ENCODE measurements around the gene NLRP14.

Gene NLRP14, protein sequence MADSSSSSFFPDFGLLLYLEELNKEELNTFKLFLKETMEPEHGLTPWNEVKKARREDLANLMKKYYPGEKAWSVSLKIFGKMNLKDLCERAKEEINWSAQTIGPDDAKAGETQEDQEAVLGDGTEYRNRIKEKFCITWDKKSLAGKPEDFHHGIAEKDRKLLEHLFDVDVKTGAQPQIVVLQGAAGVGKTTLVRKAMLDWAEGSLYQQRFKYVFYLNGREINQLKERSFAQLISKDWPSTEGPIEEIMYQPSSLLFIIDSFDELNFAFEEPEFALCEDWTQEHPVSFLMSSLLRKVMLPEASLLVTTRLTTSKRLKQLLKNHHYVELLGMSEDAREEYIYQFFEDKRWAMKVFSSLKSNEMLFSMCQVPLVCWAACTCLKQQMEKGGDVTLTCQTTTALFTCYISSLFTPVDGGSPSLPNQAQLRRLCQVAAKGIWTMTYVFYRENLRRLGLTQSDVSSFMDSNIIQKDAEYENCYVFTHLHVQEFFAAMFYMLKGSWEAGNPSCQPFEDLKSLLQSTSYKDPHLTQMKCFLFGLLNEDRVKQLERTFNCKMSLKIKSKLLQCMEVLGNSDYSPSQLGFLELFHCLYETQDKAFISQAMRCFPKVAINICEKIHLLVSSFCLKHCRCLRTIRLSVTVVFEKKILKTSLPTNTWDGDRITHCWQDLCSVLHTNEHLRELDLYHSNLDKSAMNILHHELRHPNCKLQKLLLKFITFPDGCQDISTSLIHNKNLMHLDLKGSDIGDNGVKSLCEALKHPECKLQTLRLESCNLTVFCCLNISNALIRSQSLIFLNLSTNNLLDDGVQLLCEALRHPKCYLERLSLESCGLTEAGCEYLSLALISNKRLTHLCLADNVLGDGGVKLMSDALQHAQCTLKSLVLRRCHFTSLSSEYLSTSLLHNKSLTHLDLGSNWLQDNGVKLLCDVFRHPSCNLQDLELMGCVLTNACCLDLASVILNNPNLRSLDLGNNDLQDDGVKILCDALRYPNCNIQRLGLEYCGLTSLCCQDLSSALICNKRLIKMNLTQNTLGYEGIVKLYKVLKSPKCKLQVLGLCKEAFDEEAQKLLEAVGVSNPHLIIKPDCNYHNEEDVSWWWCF

DNA sequence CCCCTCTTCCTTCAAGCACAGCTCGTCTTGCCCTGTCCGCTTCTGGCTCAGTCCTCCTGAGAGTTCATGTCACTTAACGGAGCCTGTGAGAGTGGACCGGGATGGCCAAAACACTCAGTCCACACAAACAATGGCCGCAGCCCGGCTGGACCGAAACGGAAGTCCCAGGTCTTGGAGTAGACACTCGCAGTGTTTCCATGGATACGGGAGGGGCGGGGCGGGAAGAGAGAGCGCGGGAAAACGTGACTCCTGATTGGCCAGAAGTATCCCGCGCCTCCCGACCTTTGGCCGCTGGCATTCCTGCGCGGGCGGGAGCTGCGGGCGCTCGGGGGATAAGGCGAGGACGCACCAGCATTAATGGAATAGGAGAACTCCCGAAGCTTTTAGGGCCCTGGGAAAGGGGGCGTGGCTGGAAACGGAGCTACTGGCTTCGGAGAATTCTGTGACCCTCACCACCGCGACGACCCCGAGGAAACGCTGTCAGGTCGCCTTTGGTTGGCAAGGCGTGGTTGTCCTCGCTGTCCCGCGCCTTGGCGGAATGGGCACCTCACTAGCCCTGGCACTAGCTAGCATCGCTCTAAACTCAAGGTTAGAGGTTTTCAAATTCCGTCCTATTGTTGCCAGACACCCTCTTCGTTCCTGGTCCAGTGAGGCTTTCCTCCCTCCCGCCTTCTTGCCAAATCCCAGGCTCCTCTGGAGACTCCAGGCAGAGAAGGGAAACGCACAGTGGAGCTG lies at the start of gene NLRP14, which contains the start of gene ZNF214:
Gene NLRP14, plus strand, starts transcription at position 297 of the 735 bp plus-strand sequence. CDS start 18,108 bp downstream, outside the sequence.
Gene ZNF214, minus strand, starts transcription at position 164 of the 735 bp plus-strand sequence. CDS start 17,511 bp downstream, outside the sequence.
- Histone ChIP-seq H3K36me3 (ENCODE audit: control insufficient read depth in 2 of 2, insufficient read depth in 2 of 2, low read length in 2 of 2) (no peaks in the 10 kb centered on the region), H3K27ac (ENCODE audit: low read depth in 2 of 2, low read length in 2 of 2) (peak within 1 kb of the TSS; percentile 48 to 56), H3K27me3 (ENCODE audit: control insufficient read depth in 2 of 2, insufficient read depth in 2 of 2, low read length in 2 of 2) (no peaks in the 10 kb centered on the region), H3K4me3 (ENCODE audit: low read length in 2 of 2) (peak within 1 kb of the TSS; percentile 91 to 98), H3K9me3 (ENCODE audit: control insufficient read depth in 2 of 2, low read length in 2 of 2) (no peaks in the 10 kb centered on the region), H3K9ac (ENCODE audit: low read depth in 1 of 2, low read length in 2 of 2) (peak within 1 kb of the TSS; percentile 56 to 67), H3K4me1 (ENCODE audit: control insufficient read depth in 2 of 2, insufficient read depth in 2 of 2, low read length in 2 of 2) (peaks cover 0 to 15% of the 10 kb centered on the region in 2 donors)

DNA sequence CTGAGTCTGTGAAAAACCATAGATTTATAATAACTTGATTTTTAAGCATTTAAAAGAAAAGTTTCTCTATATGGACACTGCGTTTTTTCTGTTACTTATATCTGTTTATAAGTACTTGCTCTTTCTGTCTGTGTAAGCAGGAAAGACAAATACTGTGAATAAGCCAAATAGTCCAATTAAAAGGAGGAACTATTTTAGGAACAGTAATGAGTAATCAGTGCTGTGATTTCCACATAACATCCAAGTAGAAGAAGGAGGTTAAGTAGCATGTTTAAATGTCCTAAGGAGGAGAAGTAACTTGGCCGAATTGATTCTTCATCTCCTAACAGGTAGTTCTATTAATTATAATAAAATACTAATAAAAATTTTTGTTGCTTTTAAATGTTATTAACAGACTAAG lies 40.9 kb upstream of the NLRP14 start:
- Histone ChIP-seq H3K27ac (ENCODE audit: low read depth in 2 of 2, low read length in 2 of 2) (no peak overlapping the region), H3K9ac (ENCODE audit: low read depth in 1 of 2, low read length in 2 of 2) (no peak overlapping the region), H3K4me3 (ENCODE audit: low read length in 2 of 2) (no peak overlapping the region), H3K4me1 (ENCODE audit: control insufficient read depth in 2 of 2, insufficient read depth in 2 of 2, low read length in 2 of 2) (no peaks in the 10 kb centered on the region), H3K27me3 (ENCODE audit: control insufficient read depth in 2 of 2, insufficient read depth in 2 of 2, low read length in 2 of 2) (no peaks in the 10 kb centered on the region), H3K36me3 (ENCODE audit: control insufficient read depth in 2 of 2, insufficient read depth in 2 of 2, low read length in 2 of 2) (no peaks in the 10 kb centered on the region), H3K9me3 (ENCODE audit: control insufficient read depth in 2 of 2, low read length in 2 of 2) (no peaks in the 10 kb centered on the region)

DNA sequence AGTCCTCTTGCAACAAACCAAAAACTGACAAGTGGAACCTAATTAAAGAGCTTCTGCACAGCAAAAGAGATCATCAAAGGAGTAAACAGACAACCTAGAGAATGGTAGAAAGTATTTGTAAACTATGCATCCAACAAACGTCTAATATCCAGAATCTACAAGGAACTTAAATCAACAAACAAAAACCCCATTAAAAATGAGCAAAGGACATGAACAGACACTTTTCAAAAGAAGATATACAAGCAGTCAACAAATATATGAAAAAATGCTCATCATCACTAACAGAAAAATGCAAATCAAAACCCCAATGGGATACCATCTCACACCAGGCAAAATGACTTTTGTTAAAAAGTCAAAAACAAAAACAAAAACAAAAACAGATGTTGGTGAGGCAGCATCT lies 33.8 kb upstream of the NLRP14 start:
- H3K4me1 ChIP-seq (ENCODE audit: control insufficient read depth in 2 of 2, insufficient read depth in 2 of 2, low read length in 2 of 2), result no peaks in the 10 kb centered on the region
- H3K27me3 ChIP-seq (ENCODE audit: control insufficient read depth in 2 of 2, insufficient read depth in 2 of 2, low read length in 2 of 2), result no peaks in the 10 kb centered on the region
- no peak overlapping the region for H3K9ac ChIP-seq (ENCODE audit: low read depth in 1 of 2, low read length in 2 of 2)
- H3K36me3 ChIP-seq (ENCODE audit: control insufficient read depth in 2 of 2, insufficient read depth in 2 of 2, low read length in 2 of 2), result no peaks in the 10 kb centered on the region
- H3K4me3 ChIP-seq (ENCODE audit: low read length in 2 of 2), result no peak overlapping the region
- no peak overlapping the region for H3K27ac ChIP-seq (ENCODE audit: low read depth in 2 of 2, low read length in 2 of 2)
- no peaks in the 10 kb centered on the region for H3K9me3 ChIP-seq (ENCODE audit: control insufficient read depth in 2 of 2, low read length in 2 of 2)

DNA sequence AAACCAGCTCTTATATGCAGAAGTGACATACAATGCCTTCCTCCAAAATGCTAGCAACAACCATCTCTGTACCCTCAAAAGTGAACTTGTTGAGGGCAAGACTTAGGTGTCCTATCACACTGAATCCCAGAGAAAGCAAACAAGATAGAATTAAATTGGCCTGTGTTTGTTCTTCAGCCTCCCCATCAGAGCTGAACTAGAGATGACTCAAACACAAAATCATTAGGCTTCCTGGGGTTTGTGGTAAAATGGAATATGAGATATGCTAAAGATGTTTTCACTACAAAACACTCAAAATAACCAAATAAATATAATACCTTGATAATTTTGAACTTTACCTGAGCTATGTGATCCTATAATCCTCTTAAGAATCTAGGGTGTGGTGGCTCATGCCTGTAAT lies 31.8 kb upstream of the NLRP14 start:
- Histone ChIP-seq H3K9ac (ENCODE audit: low read depth in 1 of 2, low read length in 2 of 2) (no peak overlapping the region), H3K27ac (ENCODE audit: low read depth in 2 of 2, low read length in 2 of 2) (no peak overlapping the region), H3K9me3 (ENCODE audit: control insufficient read depth in 2 of 2, low read length in 2 of 2) (no peaks in the 10 kb centered on the region), H3K4me3 (ENCODE audit: low read length in 2 of 2) (no peak overlapping the region), H3K27me3 (ENCODE audit: control insufficient read depth in 2 of 2, insufficient read depth in 2 of 2, low read length in 2 of 2) (no peaks in the 10 kb centered on the region), H3K36me3 (ENCODE audit: control insufficient read depth in 2 of 2, insufficient read depth in 2 of 2, low read length in 2 of 2) (no peaks in the 10 kb centered on the region), H3K4me1 (ENCODE audit: control insufficient read depth in 2 of 2, insufficient read depth in 2 of 2, low read length in 2 of 2) (no peaks in the 10 kb centered on the region)

DNA sequence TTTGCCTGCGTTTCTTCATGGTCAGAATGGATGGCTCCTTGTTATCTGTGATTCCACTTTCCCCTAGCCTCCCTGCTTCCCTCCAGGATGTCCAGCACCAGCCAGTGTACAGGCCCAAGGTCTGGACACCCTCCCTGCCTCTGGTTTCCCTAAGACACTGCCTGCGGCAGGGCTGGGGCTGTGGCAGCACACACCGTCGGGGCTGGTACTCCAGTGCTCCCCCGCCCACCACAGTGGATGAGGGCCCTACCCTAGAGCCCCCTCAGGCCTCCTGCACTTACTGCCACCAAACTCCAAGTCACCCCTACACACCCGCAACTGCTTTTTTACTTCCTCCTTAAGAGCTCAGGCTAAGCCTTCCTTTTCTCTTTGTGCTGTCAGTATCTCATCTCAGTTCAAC lies 29.1 kb upstream of the NLRP14 start:
- Histone ChIP-seq H3K27me3 (ENCODE audit: control insufficient read depth in 2 of 2, insufficient read depth in 2 of 2, low read length in 2 of 2) (no peaks in the 10 kb centered on the region), H3K9me3 (ENCODE audit: control insufficient read depth in 2 of 2, low read length in 2 of 2) (no peaks in the 10 kb centered on the region), H3K36me3 (ENCODE audit: control insufficient read depth in 2 of 2, insufficient read depth in 2 of 2, low read length in 2 of 2) (no peaks in the 10 kb centered on the region), H3K4me3 (ENCODE audit: low read length in 2 of 2) (no peak overlapping the region), H3K4me1 (ENCODE audit: control insufficient read depth in 2 of 2, insufficient read depth in 2 of 2, low read length in 2 of 2) (no peaks in the 10 kb centered on the region), H3K27ac (ENCODE audit: low read depth in 2 of 2, low read length in 2 of 2) (no peak overlapping the region), H3K9ac (ENCODE audit: low read depth in 1 of 2, low read length in 2 of 2) (no peak overlapping the region)

DNA sequence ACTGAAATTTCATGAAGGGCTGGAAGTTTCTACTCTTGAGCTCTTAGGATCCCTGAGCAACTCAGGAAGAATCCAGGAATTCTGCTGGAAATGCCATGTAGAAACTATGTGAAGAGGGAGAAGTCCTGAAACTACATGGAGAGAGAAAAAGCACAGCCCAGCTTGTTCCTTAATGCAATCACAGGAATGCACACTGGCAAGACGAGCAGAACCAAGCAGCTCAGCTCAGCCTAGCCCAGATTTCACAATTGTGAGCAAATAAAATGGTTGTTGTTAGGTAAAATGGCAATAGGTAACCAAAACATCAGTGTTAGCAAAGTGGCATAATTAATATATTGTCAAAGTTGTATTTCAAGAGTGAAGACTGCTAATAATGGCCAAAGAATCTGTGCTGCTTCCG lies 28.3 kb upstream of the NLRP14 start:
- Histone ChIP-seq H3K27ac (ENCODE audit: low read depth in 2 of 2, low read length in 2 of 2) (no peak overlapping the region), H3K4me1 (ENCODE audit: control insufficient read depth in 2 of 2, insufficient read depth in 2 of 2, low read length in 2 of 2) (no peaks in the 10 kb centered on the region), H3K9me3 (ENCODE audit: control insufficient read depth in 2 of 2, low read length in 2 of 2) (no peaks in the 10 kb centered on the region), H3K9ac (ENCODE audit: low read depth in 1 of 2, low read length in 2 of 2) (no peak overlapping the region), H3K27me3 (ENCODE audit: control insufficient read depth in 2 of 2, insufficient read depth in 2 of 2, low read length in 2 of 2) (no peaks in the 10 kb centered on the region), H3K4me3 (ENCODE audit: low read length in 2 of 2) (no peak overlapping the region), H3K36me3 (ENCODE audit: control insufficient read depth in 2 of 2, insufficient read depth in 2 of 2, low read length in 2 of 2) (no peaks in the 10 kb centered on the region)

DNA sequence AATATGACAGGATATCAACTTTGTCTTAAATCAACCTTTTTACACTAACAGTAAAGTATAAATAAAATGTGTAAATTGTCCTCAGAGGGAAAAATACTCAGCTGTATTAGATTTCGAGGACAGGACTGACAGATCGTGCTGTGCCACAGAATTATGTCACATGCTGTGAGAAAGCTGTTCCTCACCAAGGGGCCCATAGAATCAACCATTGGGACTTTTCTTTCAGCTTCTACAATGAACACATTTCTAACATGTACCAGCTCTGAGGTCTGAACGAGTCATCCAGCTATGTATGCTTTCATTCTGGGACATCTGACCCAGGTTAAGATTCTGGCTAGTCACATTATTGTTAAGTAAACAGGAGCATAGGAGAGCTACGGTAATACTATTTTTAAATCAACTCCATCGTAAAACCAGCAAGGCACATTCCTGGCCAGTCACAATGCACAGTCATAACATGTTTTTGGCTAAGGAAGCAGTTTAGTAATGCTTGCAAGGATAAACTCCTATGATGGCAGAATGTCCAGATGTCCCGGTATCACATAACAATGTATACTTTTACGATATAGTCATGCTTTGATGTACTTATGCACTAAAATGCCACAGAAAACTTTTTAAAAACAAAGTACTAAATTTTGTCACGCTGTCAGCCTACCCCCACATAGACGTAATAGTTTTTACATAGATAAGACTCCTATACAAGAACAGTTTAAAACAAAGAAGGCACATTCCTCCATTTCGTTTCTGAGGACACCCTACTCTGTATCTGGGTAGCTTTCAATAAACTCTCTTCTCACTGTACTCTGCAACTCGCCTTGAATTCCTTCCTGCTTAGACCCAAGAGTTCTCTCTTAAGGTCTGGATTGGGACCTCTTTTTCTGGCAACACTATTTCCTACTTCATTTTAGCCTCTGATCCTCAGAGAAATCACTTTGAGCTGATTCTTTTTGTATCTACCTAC lies 27.5 kb upstream of the NLRP14 start:
- H3K4me1 ChIP-seq (ENCODE audit: control insufficient read depth in 2 of 2, insufficient read depth in 2 of 2, low read length in 2 of 2), result no peaks in the 10 kb centered on the region
- no peak overlapping the region for H3K27ac ChIP-seq (ENCODE audit: low read depth in 2 of 2, low read length in 2 of 2)
- H3K9me3 ChIP-seq (ENCODE audit: control insufficient read depth in 2 of 2, low read length in 2 of 2), result no peaks in the 10 kb centered on the region
- H3K4me3 ChIP-seq (ENCODE audit: low read length in 2 of 2), result no peak overlapping the region
- H3K27me3 ChIP-seq (ENCODE audit: control insufficient read depth in 2 of 2, insufficient read depth in 2 of 2, low read length in 2 of 2), result no peaks in the 10 kb centered on the region
- H3K9ac ChIP-seq (ENCODE audit: low read depth in 1 of 2, low read length in 2 of 2), result no peak overlapping the region
- no peaks in the 10 kb centered on the region for H3K36me3 ChIP-seq (ENCODE audit: control insufficient read depth in 2 of 2, insufficient read depth in 2 of 2, low read length in 2 of 2)

DNA sequence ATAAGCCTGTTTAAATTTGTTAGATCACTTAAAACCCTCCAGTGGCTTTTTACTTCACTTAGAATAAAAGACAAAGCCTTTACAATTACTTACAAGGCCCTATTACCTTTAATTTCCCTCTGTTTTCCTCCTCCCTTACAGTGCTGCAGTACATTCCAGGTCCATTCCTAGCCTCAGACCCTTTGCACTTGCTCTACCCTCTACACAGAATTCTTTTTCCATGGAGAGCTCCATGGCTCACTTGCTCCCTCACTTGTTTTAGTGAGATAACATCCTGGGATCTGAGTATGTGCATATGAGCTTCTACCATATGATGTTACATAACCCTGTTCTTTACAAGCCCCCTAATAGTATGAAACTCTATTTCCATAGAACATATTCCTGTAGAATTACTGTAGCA lies 24.6 kb upstream of the NLRP14 start:
- no peak overlapping the region for H3K27ac ChIP-seq (ENCODE audit: low read depth in 2 of 2, low read length in 2 of 2)
- H3K9me3 ChIP-seq (ENCODE audit: control insufficient read depth in 2 of 2, low read length in 2 of 2), result no peaks in the 10 kb centered on the region
- no peak overlapping the region for H3K4me3 ChIP-seq (ENCODE audit: low read length in 2 of 2)
- no peaks in the 10 kb centered on the region for H3K36me3 ChIP-seq (ENCODE audit: control insufficient read depth in 2 of 2, insufficient read depth in 2 of 2, low read length in 2 of 2)
- no peaks in the 10 kb centered on the region for H3K27me3 ChIP-seq (ENCODE audit: control insufficient read depth in 2 of 2, insufficient read depth in 2 of 2, low read length in 2 of 2)
- no peaks in the 10 kb centered on the region for H3K4me1 ChIP-seq (ENCODE audit: control insufficient read depth in 2 of 2, insufficient read depth in 2 of 2, low read length in 2 of 2)
- no peak overlapping the region for H3K9ac ChIP-seq (ENCODE audit: low read depth in 1 of 2, low read length in 2 of 2)

DNA sequence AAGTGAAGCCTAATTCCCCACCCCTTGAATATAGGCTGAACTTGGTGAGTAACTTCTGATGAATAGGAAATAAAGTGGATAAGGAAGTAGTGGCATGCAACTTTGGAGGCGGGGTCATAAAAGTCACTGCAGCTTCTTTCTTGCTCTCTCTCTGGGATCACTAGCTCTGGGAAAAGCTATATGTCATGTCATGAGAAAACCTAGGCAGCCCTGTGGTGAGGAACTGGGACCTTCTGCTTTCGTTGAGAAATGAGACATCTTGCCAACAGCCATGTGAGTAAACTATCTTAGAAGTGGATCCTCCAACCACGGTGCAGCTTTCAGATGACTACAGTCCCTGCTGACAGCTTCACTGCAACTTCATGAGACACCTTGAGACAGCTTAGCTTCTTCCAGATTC lies 15.8 kb upstream of the NLRP14 start:
- H3K36me3 ChIP-seq (ENCODE audit: control insufficient read depth in 2 of 2, insufficient read depth in 2 of 2, low read length in 2 of 2), result no peaks in the 10 kb centered on the region
- H3K4me3 ChIP-seq (ENCODE audit: low read length in 2 of 2), result no peak overlapping the region
- no peak overlapping the region for H3K9ac ChIP-seq (ENCODE audit: low read depth in 1 of 2, low read length in 2 of 2)
- H3K27me3 ChIP-seq (ENCODE audit: control insufficient read depth in 2 of 2, insufficient read depth in 2 of 2, low read length in 2 of 2), result no peaks in the 10 kb centered on the region
- H3K9me3 ChIP-seq (ENCODE audit: control insufficient read depth in 2 of 2, low read length in 2 of 2), result no peaks in the 10 kb centered on the region
- no peak overlapping the region for H3K27ac ChIP-seq (ENCODE audit: low read depth in 2 of 2, low read length in 2 of 2)
- no peaks in the 10 kb centered on the region for H3K4me1 ChIP-seq (ENCODE audit: control insufficient read depth in 2 of 2, insufficient read depth in 2 of 2, low read length in 2 of 2)
